Neuronal stem cell (in vitro differentiated cells): ENCODE measurements around the gene SYNCRIP.
"Not testable (repeated sequence)": the region's sequence is repeated elsewhere in the genome, so short reads cannot be mapped to it uniquely, and the experiment has no call there.

Experiments
- DNase-seq: peaks from one replicate; pipeline ENCODE4 v3.0.0-alpha.2; 2013; ENCODE audit warnings: low spot score
- H2AFZ ChIP-seq: one replicate; pipeline ENCODE4 v1.6.1; 2013; ENCODE audit warnings: mild to moderate bottlenecking, low read length, inconsistent platforms
- H2AK5ac ChIP-seq: 2 replicates; pipeline ENCODE4 v1.6.1; 2013; ENCODE audit warnings: low read depth, mild to moderate bottlenecking, inconsistent platforms, low read length, moderate library complexity, mixed read lengths
- H2BK120ac ChIP-seq: 2 replicates; pipeline ENCODE4 v1.6.1; 2013; ENCODE audit warnings: low read depth, mild to moderate bottlenecking, inconsistent platforms, low read length, moderate library complexity, mixed read lengths
- H2BK12ac ChIP-seq: one replicate; pipeline ENCODE4 v1.6.1; 2013; ENCODE audit warnings: low read length, inconsistent platforms
- H2BK15ac ChIP-seq: 2 replicates; pipeline ENCODE4 v1.6.1; 2013; ENCODE audit warnings: mild to moderate bottlenecking, low read length, inconsistent platforms, mixed read lengths
- H2BK5ac ChIP-seq: one replicate; pipeline ENCODE4 v1.6.1; 2013; ENCODE audit warnings: inconsistent platforms, mild to moderate bottlenecking, low read length, moderate library complexity
- H3K14ac ChIP-seq: one replicate; pipeline ENCODE4 v1.6.1; 2013; ENCODE audit warnings: low read length, inconsistent platforms
- H3K18ac ChIP-seq: 2 replicates; pipeline ENCODE4 v1.6.1; 2013; ENCODE audit warnings: low read length, inconsistent platforms
- H3K23ac ChIP-seq: 2 replicates; pipeline ENCODE4 v1.6.1; 2013; ENCODE audit warnings: low read depth, mild to moderate bottlenecking, mixed read lengths, low read length, inconsistent platforms; ENCODE audit not compliant: poor library complexity
- H3K27ac ChIP-seq: replicated peaks from 3 replicates; pipeline ENCODE4 v1.5.1; 2013; ENCODE audit warnings: low read length, inconsistent platforms
- H3K27me3 ChIP-seq, 3 experiments: 2 replicates each; pipeline ENCODE4 v1.6.1; 2013; ENCODE audit warnings: low read length in 3 of 3, mild to moderate bottlenecking in 2 of 3, inconsistent platforms in 1 of 3, low read depth in 1 of 3, mixed read lengths in 1 of 3, moderate library complexity in 1 of 3; ENCODE audit not compliant: control insufficient read depth in 3 of 3, insufficient read depth in 3 of 3
- H3K36me3 ChIP-seq, 2 donors: replicated peaks in 1 of 2; 2 replicates each; pipeline ENCODE4 v1.6.1; 2013; ENCODE audit warnings: low read length in 2 of 2; ENCODE audit not compliant: control insufficient read depth in 2 of 2, insufficient read depth in 2 of 2
- H3K4ac ChIP-seq: 2 replicates; pipeline ENCODE4 v1.6.1; 2013; ENCODE audit warnings: inconsistent platforms, mild to moderate bottlenecking, low read length, moderate library complexity
- H3K4me1 ChIP-seq, 2 donors: 1 replicate in 1 of 2; 2 replicates in 1 of 2; pipeline ENCODE4 v1.6.1; 2013; ENCODE audit warnings: low read length in 2 of 2, low read depth in 1 of 2; ENCODE audit not compliant: control insufficient read depth in 2 of 2, insufficient read depth in 1 of 2
- H3K4me2 ChIP-seq: one replicate; pipeline ENCODE4 v1.6.1; 2013; ENCODE audit warnings: mild to moderate bottlenecking, low read length, inconsistent platforms; ENCODE audit not compliant: insufficient read depth, poor library complexity, severe bottlenecking
- H3K4me3 ChIP-seq, 2 donors: 2 replicates each; pipeline ENCODE4 v1.5.1; 2013; ENCODE audit warnings: low read length in 2 of 2, mild to moderate bottlenecking in 2 of 2, inconsistent platforms in 1 of 2, moderate library complexity in 1 of 2
- H3K79me1 ChIP-seq: one replicate; pipeline ENCODE4 v1.6.1; 2013; ENCODE audit warnings: low read depth, mild to moderate bottlenecking, inconsistent platforms, low read length, moderate library complexity
- H3K9ac ChIP-seq: one replicate; pipeline ENCODE4 v1.6.1; 2013; ENCODE audit warnings: mild to moderate bottlenecking, low read depth, low read length, inconsistent platforms; ENCODE audit not compliant: poor library complexity
- H3K9me3 ChIP-seq, 2 donors: replicated peaks in 1 of 2; 2 replicates each; pipeline versions ENCODE3 to v1.6.1; 2013; ENCODE audit warnings: low read length in 2 of 2, mild to moderate bottlenecking in 2 of 2, inconsistent platforms in 1 of 2, low read depth in 1 of 2, mixed read lengths in 1 of 2, moderate library complexity in 1 of 2; ENCODE audit not compliant: control insufficient read depth in 2 of 2, insufficient read depth in 1 of 2
- H4K8ac ChIP-seq: one replicate; pipeline ENCODE4 v1.6.1; 2013; ENCODE audit warnings: low read depth, mild to moderate bottlenecking, inconsistent platforms, low read length, moderate library complexity
- H4K91ac ChIP-seq: one replicate; pipeline ENCODE4 v1.6.1; 2013; ENCODE audit warnings: low read length, low read depth, mild to moderate bottlenecking, inconsistent platforms; ENCODE audit not compliant: poor library complexity
- WGBS, 2 donors: extraction: QIAGEN DNeasy Blood & Tissue Kit; methylation state at CpG; one replicate each; pipeline ENCODE4 v1.1.7; 2013; ENCODE audit warnings: missing lambda C conversion rate in 2 of 2, mixed read lengths in 1 of 2; ENCODE audit not compliant: insufficient read length in 2 of 2, insufficient replicate concordance in 1 of 2; ENCODE audit errors: extremely low coverage in 2 of 2; 5-methylcytosine and 5-hydroxymethylcytosine counted together

The SYNCRIP gene

DNA sequence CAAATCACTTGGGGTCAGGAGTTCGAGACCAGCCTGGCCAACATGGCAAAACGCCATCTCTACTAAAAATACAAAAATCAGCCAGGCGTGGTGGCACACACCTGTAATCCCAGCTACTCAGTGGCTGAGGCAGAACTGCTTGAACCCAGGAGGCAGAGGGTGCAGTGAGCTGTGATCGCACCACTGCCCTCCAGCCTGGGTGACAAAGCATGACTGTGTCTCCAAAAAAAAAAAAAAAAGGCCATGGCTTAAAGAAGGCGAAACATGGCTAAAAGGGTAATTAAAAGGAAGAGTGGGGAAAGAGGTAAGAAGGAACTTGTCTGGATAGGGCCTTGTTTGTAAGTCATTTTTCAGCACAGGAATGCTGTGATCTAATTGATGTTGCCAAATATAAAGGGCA, 11.6 kb downstream of the SYNCRIP start:
- not testable (repeated sequence) for H2BK5ac ChIP-seq, H3K9ac ChIP-seq, H2BK12ac ChIP-seq, H3K4me1 ChIP-seq, H3K4ac ChIP-seq, H3K14ac ChIP-seq, H3K9me3 ChIP-seq, DNase-seq, H4K8ac ChIP-seq, H3K23ac ChIP-seq, H3K4me2 ChIP-seq, H4K91ac ChIP-seq, H2AFZ ChIP-seq, H3K4me3 ChIP-seq, H2BK15ac ChIP-seq, H2BK120ac ChIP-seq, H2AK5ac ChIP-seq, H3K18ac ChIP-seq, H3K79me1 ChIP-seq, H3K27me3 ChIP-seq, H3K27ac ChIP-seq
- peaks cover 29 to 96% of the 10 kb centered on the region in 2 donors for H3K36me3 ChIP-seq
- no CpG with 5 or more reads among the region's 5 CpGs for WGBS, 2 donors

DNA sequence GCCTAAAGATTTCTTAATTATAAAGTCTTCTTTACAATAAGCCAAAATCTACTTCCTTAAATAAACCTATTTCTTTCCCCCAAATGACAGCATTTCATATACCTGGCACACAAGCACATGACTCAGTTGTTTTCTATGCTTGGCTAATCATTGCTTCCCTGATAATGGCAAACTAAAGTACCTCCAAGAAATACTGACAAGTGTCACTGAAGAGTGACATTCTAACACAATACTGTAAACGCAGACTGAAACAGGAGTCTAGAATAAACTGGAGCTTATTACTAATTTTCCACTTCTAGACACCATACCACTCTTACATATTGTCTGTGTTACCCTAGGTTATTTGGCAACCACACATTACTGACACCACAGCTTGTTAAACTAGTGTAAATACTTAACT, 14.3 kb downstream of the SYNCRIP start:
- Histone ChIP-seq H4K8ac (no peak overlapping the region), H3K23ac (no peak overlapping the region), H2BK15ac (no peak overlapping the region), H3K9me3 (peaks cover 0 to 8% of the 10 kb centered on the region in 2 donors), H3K79me1 (peaks cover 2% of the 10 kb centered on the region), H2BK5ac (no peak overlapping the region), H2BK12ac (no peak overlapping the region), H3K4me1 (no peaks in the 10 kb centered on the region), H2AFZ (no peak overlapping the region), H3K27ac (no peak overlapping the region), H3K4ac (no peak overlapping the region), H3K9ac (no peak overlapping the region), H3K4me2 (no peak overlapping the region), H3K4me3 (no peak overlapping the region), H3K14ac (no peak overlapping the region), H3K27me3 (no peaks in the 10 kb centered on the region), H4K91ac (no peak overlapping the region), H3K36me3 (peaks cover 21 to 96% of the 10 kb centered on the region in 2 donors), H3K18ac (no peak overlapping the region), H2AK5ac (no peak overlapping the region), H2BK120ac (no peak overlapping the region)
- no peak for DNase-seq
- WGBS, 2 donors = no CpG with 5 or more reads among the region's 1 CpG

DNA sequence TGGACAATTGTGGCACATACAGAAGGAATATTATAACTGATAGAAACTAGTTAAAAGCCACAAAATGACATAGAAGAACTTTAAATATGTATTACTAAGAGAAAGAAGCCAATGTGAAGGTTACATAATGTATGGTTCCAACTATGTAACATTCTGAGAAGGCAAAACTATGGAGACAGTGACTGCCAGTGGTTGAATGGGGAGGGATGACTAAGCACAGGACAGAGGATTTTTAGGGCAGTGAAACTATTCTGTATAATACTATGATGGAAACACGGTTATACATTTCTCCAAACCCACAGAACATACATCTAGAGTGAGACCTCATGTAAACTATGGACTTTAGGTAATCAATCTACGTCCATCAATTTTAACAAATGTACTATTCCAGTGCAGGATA, 22.4 kb downstream of the SYNCRIP start:
- no CpG with 5 or more reads among the region's 2 CpGs for WGBS, 2 donors
- H3K4me3 ChIP-seq = no peak overlapping the region
- peaks cover 21 to 100% of the 10 kb centered on the region in 2 donors for H3K36me3 ChIP-seq

DNA sequence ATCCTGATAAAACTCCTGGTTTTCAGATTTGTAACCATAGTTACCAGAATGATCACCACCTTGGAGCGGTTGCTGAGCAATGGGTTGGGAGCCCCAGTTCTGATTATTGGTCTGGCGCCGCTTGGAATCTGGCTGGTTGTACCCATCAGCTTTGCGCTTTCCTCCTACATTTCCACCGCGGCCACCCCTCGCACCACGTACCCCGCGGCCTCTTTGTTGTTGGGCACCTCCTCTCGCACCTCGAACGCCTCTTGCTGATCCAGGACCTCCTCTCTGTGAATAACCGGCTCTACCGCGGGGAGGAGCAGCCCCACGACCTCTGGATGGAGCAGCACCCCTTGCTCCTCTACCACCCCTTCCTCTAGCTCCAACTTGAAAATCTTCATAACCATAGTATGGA, 27.9 kb downstream of the SYNCRIP start:
- Histone ChIP-seq H3K23ac (no peak overlapping the region), H3K36me3 (peaks cover 16 to 100% of the 10 kb centered on the region in 2 donors), H3K18ac (no peak overlapping the region), H3K27ac (no peak overlapping the region), H3K9me3 (no peaks in the 10 kb centered on the region), H2AFZ (no peak overlapping the region), H3K4ac (no peak overlapping the region), H2AK5ac (no peak overlapping the region), H3K4me3 (no peak overlapping the region), H2BK5ac (no peak overlapping the region), H2BK15ac (no peak overlapping the region), H3K27me3 (no peaks in the 10 kb centered on the region), H3K4me1 (no peaks in the 10 kb centered on the region), H4K91ac (no peak overlapping the region), H3K14ac (no peak overlapping the region), H2BK12ac (no peak overlapping the region), H3K9ac (peak overlapping the region; percentile 44), H3K79me1 (peaks cover 5% of the 10 kb centered on the region), H4K8ac (no peak overlapping the region), H2BK120ac (no peak overlapping the region), H3K4me2 (no peak overlapping the region)
- no CpG with 5 or more reads among the region's 17 CpGs for WGBS, 2 donors
- DNase-seq = no peak

More for the DNA sequence above, 22.4 kb downstream of the SYNCRIP start:
- no peak overlapping the region for H4K91ac ChIP-seq
- no peak overlapping the region for H3K18ac ChIP-seq
- DNase-seq = no peak
- no peak overlapping the region for H2AFZ ChIP-seq
- H3K14ac ChIP-seq = no peak overlapping the region
- H3K9ac ChIP-seq = no peak overlapping the region
- H3K9me3 ChIP-seq = no peaks in the 10 kb centered on the region
- no peak overlapping the region for H3K4me2 ChIP-seq
- H3K4ac ChIP-seq = no peak overlapping the region
- no peak overlapping the region for H2AK5ac ChIP-seq
- H3K27me3 ChIP-seq = no peaks in the 10 kb centered on the region
- H4K8ac ChIP-seq = no peak overlapping the region
- H2BK120ac ChIP-seq = no peak overlapping the region
- no peak overlapping the region for H2BK5ac ChIP-seq
- H3K23ac ChIP-seq = no peak overlapping the region
- H2BK12ac ChIP-seq = no peak overlapping the region
- peaks cover 5% of the 10 kb centered on the region for H3K79me1 ChIP-seq
- H3K4me1 ChIP-seq = no peaks in the 10 kb centered on the region
- H2BK15ac ChIP-seq = no peak overlapping the region
- no peak overlapping the region for H3K27ac ChIP-seq
